Activated CD8-positive, alpha-beta memory T cell treated with anti-CD3 and anti-CD28 coated beads for 48 hours (primary cell): ENCODE results near the gene MYO7A.

ENCODE experiments used
- DNase-seq, 3 experiments: peaks; one replicate each; pipeline ENCODE4 v3.0.0-alpha.2; 2020; ENCODE audit warnings: low read depth in 2 of 3, low spot score in 2 of 3

MYO7A gene

GRCh38 chr11:77127920-77128691, at the start of gene MYO7A:
Gene MYO7A, plus strand, starts transcription at chr11:77128246. Its CDS starts 2,389 bp downstream, at chr11:77130635.
- no peak for DNase-seq

DNA sequence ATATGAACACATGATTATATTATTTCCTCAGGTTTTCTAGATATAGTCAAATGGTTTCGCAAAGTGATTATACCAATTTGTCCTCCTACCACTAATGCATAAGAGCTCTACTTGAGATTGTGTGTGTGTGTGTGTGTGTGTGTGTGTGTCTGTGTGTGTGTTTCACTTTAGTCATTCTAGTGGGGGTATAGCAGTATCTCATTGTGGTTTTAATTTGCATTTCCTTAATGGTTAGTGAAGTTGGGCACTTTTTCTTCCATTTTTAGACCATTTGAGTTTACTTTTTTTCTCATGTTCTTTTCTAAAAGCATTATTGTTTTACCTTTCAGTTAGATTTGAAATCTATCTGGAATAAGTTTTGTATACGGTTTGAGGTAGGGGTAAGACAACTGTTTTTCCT, 48.4 kb upstream of the MYO7A start:
- DNase-seq: no peak

DNA sequence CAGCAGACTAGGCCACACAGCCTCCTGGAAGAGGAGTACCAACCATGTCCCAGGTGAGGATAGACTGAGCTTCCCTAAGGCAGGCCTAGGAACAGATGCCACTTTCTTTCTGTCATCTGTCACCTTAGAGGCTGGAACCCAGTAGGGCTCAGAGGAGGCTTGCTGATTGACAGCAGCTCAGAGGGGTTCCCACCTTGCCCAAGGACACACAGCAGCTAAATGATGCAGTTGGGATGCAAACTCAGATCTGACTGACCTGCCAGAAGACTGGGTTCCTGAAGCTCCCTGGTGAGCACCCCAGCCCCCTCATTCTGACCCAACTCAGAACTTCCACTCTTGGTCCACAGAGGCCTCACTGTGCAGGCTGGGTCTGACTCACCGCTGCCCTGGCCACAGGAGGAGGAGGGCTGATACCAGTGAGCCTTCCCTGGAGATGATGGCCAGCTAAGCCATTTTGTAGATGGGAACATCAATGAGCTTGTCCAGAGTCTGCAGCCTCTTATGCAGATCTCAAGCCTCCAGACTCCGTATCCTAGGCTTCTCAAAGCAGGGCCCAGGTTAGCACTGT, 47.3 kb upstream of the MYO7A start:
- DNase-seq: no peak

DNA sequence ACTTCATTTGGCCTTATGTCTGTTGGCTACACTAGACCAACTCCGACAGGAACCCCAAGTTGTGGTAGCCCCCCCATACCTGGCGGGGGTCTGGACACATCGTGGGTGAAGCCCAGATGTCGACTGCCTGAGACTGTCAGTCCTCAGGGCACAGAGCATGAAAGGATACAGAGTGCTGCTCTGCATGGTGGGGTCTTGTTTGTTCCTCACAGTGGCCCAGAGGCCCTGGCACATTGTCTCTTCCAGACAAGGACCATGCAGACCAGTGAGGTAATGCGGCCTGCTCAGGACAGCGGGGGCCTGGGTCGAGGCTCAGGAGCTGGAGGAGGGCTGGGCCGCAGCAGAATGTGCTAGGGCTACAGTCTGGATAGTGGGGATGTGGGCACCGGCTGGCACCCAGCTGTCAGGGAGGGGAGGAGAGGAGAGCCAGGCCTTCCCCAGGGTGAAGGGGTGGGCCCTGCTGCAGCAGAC, 46.6 kb upstream of the MYO7A start:
- no peak for DNase-seq

DNA sequence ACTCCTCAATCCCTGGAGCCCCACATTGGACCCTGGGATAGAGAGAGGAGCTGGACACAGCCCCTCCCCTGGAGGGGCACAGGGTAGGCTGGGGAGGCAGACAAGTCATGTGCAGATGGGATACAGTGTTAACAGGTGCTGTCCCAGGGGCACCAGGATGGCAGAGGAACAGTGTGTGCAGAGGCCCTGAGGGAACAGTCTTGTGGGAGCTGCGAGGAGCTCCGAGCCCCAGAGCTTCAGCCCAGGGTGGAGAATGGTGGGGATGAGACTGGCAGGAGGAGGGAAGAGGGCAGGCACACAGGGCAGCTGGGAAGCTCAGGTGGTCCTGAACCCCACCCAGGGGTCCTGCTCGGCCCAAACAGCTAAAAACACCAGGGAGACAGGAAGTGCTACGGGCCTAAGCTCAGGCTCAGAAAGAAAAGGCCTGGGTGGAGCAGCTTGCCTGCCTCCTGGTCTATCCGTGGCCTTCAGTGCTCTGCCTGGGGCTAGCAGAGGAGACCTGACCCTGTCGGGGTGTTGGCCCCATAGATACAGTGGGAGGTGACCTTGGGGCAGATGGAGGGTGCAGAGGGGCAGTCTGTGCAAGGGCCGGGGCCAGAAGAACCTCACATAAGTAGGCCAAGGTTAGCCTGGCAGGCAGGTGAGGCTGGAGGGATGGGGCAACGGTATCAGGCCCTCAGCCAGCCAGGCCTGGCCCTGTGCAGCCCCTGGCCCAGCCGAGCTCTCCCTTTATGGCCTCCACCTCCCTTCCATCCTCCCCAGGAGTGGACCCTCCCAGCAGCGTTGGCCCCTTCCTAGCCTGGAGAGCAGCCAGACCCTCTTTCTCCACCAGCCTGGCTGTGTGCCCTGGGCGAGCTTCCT, 45.8 kb upstream of the MYO7A start:
- no peak for DNase-seq

- no peak for DNase-seq
These were observed 45.0 kb upstream of the MYO7A start for GRCh38 chr11:77082838-77083565.

DNA sequence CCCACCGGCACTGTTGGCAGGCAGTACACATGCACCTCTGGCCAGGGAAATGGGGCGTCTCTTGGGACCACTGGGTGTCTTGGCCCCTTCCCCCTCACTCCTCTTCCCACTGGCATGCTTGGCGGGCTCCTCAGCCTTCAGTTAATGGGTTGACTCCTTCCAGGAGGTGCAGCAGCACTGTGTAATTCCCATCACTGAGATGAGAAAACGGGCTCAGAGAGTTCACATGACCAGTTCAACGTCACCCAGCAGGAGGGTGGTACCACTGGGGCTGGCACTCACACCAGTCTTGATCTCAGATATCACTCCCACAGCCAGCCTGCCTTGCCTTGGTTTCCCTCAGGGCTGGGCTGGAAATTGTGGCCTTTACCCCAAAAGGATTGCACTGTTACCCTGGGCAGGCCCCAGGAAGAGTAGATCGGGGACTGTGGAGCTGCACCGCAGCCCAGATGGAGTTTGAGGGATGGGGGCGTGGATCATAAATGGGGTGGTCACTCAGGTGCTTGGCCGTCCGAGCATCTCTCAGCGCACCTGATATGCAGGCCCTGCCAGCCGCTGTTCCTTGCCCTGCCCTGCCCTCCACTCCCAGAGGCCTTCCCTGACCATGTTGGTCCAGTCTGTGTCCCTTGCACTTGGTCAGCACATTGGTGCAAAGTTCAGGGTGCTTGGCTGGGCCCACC, 44.3 kb upstream of the MYO7A start:
- DNase-seq: no peak

DNA sequence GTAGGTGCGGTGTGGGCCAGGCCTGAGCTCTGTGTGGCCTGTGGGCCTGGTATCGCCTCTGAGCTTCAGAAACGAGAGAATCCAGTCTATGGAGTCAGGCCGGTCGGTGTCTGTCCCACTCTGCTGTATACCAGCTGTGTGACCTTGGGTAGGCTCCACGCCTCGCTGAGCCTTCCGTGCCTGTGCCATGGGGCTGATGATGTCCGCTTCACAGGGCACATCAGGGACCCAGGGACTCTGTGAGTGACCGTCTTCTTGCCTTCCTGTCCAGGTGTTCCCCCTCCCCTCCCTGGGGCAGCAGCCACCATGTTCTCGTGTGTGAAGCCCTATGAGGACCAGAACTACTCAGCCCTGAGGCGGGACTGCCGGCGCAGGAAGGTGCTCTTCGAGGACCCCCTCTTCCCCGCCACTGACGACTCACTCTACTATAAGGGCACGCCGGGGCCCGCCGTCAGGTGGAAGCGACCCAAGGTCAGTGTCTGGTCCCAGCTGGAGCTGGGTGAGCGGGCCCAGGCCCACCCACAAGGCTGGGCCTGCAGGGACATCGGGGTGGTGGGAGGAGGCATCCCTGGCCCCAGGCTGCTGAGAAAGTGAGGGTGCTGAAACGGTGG, 43.4 kb upstream of the MYO7A start:
- DNase-seq: no peak

GRCh38 chr11:77085652-77086051, 42.4 kb upstream of the MYO7A start:
- DNase-seq: no peak

GRCh38 chr11:77086521-77087472, 41.2 kb upstream of the MYO7A start:
- no peak for DNase-seq

DNA sequence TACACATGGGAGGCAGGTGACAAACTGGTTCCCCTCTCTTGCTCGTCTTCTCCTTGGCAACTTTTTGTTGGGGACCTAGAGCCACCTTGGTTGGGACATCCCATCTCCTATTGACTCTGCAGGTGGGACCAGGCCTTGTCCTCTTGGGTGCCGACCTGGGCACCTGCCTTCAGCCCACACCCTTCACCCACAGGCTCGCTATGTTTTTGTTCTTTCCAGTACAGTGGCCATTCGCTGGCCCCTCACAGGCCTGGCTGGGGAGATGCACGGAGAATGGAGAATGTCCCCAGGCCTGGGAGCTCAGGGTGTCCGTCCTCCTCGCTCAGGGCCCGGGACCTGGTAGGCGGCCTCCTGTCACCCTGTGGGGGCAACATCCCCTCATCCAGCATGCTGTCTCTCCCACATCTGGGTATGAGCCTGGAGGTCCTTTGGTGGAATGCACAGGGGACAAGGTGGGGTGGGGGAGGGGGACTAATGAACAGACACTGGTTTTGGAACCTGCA, 40.3 kb upstream of the MYO7A start:
- no peak for DNase-seq

DNA sequence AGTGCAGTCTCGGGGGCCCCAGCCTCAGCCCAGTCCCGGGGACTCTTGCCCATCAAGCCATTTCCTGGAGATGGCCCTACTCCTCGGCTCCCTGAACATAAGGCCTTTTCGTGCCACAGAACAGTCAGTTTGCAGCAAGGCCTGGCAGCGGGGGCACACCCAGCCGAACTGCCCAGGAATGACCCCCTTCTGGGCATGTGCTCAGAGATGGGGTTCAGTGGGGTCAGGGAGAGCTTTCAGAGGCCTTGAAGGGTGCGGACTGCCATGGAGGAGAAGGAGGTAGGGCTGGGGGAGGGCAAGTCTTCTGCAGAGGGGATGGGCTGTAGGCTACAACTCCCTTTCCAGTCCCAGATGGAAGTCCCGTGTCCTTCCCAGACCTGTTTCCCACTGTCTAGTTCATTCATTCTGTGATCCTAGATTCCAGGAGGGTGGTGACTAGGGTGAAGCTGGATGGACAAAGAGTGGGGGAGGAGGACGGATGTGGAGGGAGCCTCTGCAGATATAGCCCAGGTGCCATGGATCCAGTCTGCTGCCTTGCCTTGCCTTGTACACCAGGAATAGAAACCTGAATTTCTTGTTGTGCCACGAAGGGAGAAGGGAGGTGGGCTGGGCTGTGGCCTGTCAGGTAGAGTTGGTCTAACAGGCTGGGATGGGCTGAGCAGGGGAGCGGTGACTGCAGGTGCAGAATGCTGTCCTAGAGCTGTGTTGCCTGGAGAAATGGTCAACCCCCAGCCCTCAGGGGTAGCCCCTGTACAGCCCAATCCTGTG, 39.6 kb upstream of the MYO7A start:
- DNase-seq: no peak

DNA sequence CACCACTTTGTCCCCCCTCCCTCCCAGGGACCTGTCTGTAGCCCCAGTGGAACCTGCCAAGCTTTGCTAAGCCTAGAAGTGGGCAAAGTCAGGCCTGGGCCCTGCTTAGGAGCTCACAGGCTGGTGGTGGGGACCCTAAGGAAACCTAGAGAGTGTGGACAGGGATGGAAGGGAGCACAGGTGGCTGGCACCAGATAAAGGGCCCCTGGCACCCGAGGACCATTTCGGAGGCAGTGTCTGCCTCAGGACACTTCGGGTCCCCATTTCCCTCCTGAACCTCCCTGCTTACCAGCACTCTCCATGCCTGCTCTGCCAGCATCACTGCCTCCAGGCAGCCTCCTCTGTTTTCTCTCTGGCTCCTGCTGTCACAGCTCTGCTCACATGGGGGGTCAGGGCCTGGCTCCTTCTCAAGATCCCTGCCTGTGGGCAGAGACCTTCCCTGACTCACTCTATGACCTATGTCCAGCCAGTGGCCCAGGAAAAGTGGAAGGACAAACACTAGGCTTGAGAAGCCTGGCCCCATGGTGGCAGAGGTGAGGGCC, 39.0 kb upstream of the MYO7A start:
- no peak for DNase-seq

- DNase-seq: no peak
These were observed 38.0 kb upstream of the MYO7A start for GRCh38 chr11:77090046-77090372.

- DNase-seq: no peak
These were observed 37.5 kb upstream of the MYO7A start for GRCh38 chr11:77090373-77091111.

- peak; percentile 33 to 48 (median 48) for DNase-seq
These were observed 36.7 kb upstream of the MYO7A start for GRCh38 chr11:77091146-77091940.
